Breast epithelium (tissue), 4 donors: ENCODE measurements around the gene GORASP1. TPM values are rescaled to one million over a fixed set of nuclear protein-coding genes. Genes with fewer than 3 reads are reported as not detected.

ENCODE experiments used
- DNase-seq, 2 donors: peaks; one replicate each; pipeline ENCODE4 v3.0.0-alpha.2; 2019; ENCODE audit warnings: low spot score in 2 of 2
- H3K27ac ChIP-seq, 2 donors: fragments of 200-600 bp; sonication (generic) in 1 of 2; one replicate each; pipeline ENCODE4 v1.5.1; 2016 to 2019; ENCODE audit warnings: mild to moderate bottlenecking in 1 of 2
- H3K27me3 ChIP-seq, 2 donors: fragments of 200-600 bp; sonication (generic) in 1 of 2; one replicate each; pipeline versions ENCODE4 v1.5.1 to v1.6.0; 2017 to 2019; ENCODE audit warnings: control low read depth in 1 of 2, mild to moderate bottlenecking in 1 of 2
- H3K36me3 ChIP-seq: fragments of 200-600 bp; one replicate; pipeline ENCODE4 v1.5.1; 2019
- H3K4me1 ChIP-seq, 2 donors: fragments of 200-600 bp; sonication (generic); one replicate each; pipeline ENCODE4 v1.5.1; 2016 to 2019; ENCODE audit warnings: control low read depth in 1 of 2
- H3K4me3 ChIP-seq, 3 donors: fragments of 200-600 bp; sonication (generic); 1 replicate in 2 of 3; 2 replicates in 1 of 3; pipeline ENCODE4 v1.5.1; 2016 to 2019; ENCODE audit warnings: mild to moderate bottlenecking in 3 of 3, moderate library complexity in 2 of 3
- H3K9me3 ChIP-seq, 2 donors: fragments of 200-600 bp; sonication (generic) in 1 of 2; one replicate each; pipeline ENCODE4 v1.5.1; 2016 to 2019; ENCODE audit warnings: control low read depth in 1 of 2
- POLR2A ChIP-seq: fragments of 450-650 bp; IDR thresholded peaks from one replicate; pipeline ENCODE4 v1.6.1; 2016; ENCODE audit warnings: antibody characterized with exemption, mild to moderate bottlenecking, moderate library complexity
- POLR2AphosphoS5 ChIP-seq, 3 donors: sonication (generic); formaldehyde crosslinking; IDR thresholded peaks; one replicate each; pipeline ENCODE4 v1.6.1; 2017; ENCODE audit warnings: antibody characterized with exemption in 3 of 3
- intact Hi-C: fragments of 100-400 bp; cut with DNase I; formaldehyde crosslinking; loops from one replicate; pipeline ENCODE4 v1.15.1; 2023; ENCODE audit warnings: low total_unique reads
- total RNA-seq, 3 donors: library from RNA; depleted of rRNA; stranded (reverse); fragments of >200 nt; gene quantifications; one replicate each; pipeline ENCODE4 v1.1.0, GENCODE V29; 2016
- TF ChIP-seq, protein P1 (sequence below), 3 donors: fragments of 450-650 bp; IDR thresholded peaks; one replicate each; pipeline ENCODE4 v1.5.1; 2016 to 2017; ENCODE audit warnings: antibody characterized with exemption in 3 of 3, mild to moderate bottlenecking in 3 of 3, moderate library complexity in 3 of 3

The GORASP1 gene
- total RNA-seq, 3 donors from 2014 or later: 58.2 to 98.8 (median 77.3) TPM

DNA sequence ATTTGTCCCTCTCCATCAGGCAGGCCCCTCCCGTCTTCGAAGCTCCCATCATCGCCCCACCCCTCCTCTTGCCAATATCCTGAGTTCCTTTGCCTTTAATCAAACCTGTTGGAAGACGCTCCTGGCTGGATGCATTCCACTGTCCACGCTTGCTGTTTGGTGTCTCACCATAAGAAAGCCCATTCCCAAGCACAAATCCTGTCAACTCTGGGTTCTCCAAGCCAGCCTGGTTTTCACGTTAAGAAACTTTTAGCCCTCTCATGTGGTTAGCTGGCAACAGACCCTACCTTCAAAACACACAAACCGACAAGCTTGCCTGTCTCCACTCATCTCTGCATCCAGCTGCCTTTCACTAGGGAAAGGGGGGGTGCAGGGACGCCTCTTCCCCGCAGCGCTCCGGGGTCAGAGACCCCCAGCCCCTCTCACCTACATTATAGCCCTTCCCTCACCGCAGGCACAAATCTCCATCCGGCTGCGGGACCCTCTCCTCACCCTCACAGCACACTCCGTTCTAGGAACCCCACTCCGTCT is 1.1 kb downstream of the GORASP1 start:
- H3K27ac ChIP-seq: peak overlapping the region; percentile 97 to 100
- DNase-seq: no peak
- no peaks in the 10 kb centered on the region for H3K36me3 ChIP-seq
- H3K9me3 ChIP-seq: no peaks in the 10 kb centered on the region
- H3K4me1 ChIP-seq: peaks cover 8 to 38% of the 10 kb centered on the region in 2 donors
- H3K27me3 ChIP-seq: no peaks in the 10 kb centered on the region
- TF ChIP-seq POLR2A (no peak), POLR2AphosphoS5 (IDR thresholded peaks at IDR 0.05) (no peak)
- TF ChIP-seq, protein P1, sequence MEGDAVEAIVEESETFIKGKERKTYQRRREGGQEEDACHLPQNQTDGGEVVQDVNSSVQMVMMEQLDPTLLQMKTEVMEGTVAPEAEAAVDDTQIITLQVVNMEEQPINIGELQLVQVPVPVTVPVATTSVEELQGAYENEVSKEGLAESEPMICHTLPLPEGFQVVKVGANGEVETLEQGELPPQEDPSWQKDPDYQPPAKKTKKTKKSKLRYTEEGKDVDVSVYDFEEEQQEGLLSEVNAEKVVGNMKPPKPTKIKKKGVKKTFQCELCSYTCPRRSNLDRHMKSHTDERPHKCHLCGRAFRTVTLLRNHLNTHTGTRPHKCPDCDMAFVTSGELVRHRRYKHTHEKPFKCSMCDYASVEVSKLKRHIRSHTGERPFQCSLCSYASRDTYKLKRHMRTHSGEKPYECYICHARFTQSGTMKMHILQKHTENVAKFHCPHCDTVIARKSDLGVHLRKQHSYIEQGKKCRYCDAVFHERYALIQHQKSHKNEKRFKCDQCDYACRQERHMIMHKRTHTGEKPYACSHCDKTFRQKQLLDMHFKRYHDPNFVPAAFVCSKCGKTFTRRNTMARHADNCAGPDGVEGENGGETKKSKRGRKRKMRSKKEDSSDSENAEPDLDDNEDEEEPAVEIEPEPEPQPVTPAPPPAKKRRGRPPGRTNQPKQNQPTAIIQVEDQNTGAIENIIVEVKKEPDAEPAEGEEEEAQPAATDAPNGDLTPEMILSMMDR (IDR thresholded peaks at IDR 0.05): no peak
- peak overlapping the region; percentile 80 to 99 (median 82) for H3K4me3 ChIP-seq
- intact Hi-C loops: loop anchor here (10.0 kb wide), 1 partner anchor 188 kb away; no protein-coding TSS in a partner anchor

DNA sequence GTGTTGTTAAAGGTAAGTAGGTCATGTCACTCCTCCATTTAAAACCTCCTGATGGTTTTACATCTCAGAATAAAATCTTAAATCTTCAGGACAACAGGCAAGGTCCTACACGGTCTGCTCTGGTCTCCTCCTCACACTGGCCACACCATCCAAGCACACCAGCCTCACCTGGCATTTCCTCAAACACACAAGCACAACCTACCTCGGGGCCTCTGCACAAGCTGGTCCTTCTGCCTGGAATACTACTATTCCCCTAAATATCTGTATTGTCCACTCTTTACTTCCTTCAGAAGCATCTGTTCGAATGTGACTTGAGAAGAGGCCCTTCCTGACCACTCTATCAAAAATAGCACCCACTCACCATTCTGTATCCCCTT is 1.8 kb downstream of the GORASP1 start:
- peaks cover 8 to 38% of the 10 kb centered on the region in 2 donors for H3K4me1 ChIP-seq
- intact Hi-C loops: loop anchor here (10.0 kb wide), 1 partner anchor 189 kb away; no protein-coding TSS in a partner anchor
- H3K4me3 ChIP-seq: peak overlapping the region; percentile 80 to 99 (median 82)

DNA sequence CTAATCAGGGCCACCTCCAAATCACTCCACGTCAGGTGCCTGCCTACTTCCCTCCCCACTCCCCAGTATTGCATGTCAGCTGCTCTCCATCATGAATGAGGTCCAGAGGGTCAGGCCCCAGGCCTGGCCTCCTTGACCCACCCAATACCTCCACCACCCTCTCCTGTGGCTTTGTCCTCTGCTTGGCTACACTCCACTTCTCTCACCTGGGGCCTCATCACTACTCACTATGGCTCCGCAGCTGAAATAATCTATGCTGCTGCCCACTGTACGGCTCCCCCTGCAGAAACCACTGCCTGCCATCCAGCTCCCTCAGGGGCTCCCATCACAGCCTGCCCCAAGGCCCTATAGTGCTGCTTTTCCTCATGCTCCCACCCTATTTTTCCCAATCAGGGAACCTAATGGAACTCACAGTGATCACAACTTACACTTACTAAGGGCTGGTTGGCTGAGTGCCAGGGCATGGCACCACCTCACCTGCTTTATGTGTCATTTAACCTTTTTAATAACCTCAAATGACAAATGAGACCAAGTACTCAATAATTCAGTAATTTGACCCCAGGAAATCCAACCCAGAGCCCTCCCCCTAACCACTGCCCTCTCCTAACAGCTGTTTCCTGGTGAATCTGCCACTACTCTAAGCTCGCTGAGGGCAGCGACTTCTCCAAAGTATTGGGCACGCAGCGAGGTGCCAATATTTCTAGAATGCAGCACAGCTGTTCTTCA is 2.3 kb downstream of the GORASP1 start:
- Histone ChIP-seq H3K4me1 (peaks cover 8 to 38% of the 10 kb centered on the region in 2 donors), H3K9me3 (no peaks in the 10 kb centered on the region), H3K27ac (peak overlapping the region; percentile 41 to 100), H3K27me3 (no peaks in the 10 kb centered on the region), H3K36me3 (no peaks in the 10 kb centered on the region), H3K4me3 (peak overlapping the region in 1 of 3 donors; percentile 99)
- intact Hi-C loops: loop anchor here (10.0 kb wide), 1 partner anchor 190 kb away; no protein-coding TSS in a partner anchor
- no peak for DNase-seq
- no peak for TF ChIP-seq POLR2A
- TF ChIP-seq, protein P1 (IDR thresholded peaks at IDR 0.05): no peak

More for the DNA sequence above, 1.8 kb downstream of the GORASP1 start:
- DNase-seq: no peak
- H3K27ac ChIP-seq: peak overlapping the region; percentile 41 to 100
- no peaks in the 10 kb centered on the region for H3K9me3 ChIP-seq
- no peaks in the 10 kb centered on the region for H3K36me3 ChIP-seq
- no peak for TF ChIP-seq POLR2A
- TF ChIP-seq POLR2AphosphoS5 (IDR thresholded peaks at IDR 0.05): no peak
- TF ChIP-seq, protein P1 (IDR thresholded peaks at IDR 0.05): no peak
- no peaks in the 10 kb centered on the region for H3K27me3 ChIP-seq

DNA sequence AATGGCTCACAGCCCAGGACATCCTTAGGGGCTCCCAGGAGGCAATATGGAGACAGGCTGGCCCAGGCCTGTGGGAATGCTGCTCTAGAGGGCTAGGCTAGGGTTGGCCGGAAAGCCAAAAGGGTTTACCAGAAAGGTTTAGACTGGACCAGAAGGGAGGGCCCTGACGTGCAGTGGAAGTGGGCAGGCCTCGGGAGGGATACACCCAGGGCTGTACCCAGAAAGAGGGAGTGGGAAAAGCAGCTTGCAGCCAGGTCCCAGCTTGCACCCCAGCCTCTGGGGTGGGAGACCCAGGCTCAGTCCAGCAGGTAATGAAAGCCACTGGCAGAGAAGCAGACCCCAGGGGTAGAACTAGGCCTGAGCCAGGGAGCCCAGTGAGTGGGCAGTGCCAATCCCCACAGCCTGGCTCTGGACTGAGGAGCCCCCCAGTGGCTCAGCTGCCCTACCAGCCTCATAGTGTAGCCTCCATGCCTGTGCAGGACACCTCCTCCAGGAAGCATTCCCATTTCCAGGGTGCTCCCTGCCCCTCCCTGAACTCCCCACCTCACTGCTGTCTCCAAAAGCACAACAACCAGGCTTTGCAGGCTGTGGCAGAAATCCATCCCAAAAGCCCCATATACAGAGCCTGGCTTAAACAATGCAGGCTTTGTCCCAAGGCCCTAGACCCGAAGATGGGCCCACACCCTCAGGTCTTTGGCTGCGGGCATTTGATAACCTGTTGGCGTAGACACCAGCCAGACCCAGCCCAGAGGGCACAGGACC is 3.5 kb downstream of the GORASP1 start:
- intact Hi-C loops: loop anchor here (10.0 kb wide), 1 partner anchor 191 kb away; no protein-coding TSS in a partner anchor
- no peak for TF ChIP-seq POLR2A
- TF ChIP-seq POLR2AphosphoS5 (IDR thresholded peaks at IDR 0.05): no peak
- TF ChIP-seq, protein P1 (IDR thresholded peaks at IDR 0.05): no peak
- DNase-seq: no peak
- H3K4me3 ChIP-seq: peak overlapping the region in 1 of 3 donors; percentile 2
- peaks cover 8 to 38% of the 10 kb centered on the region in 2 donors for H3K4me1 ChIP-seq
- H3K27me3 ChIP-seq: no peaks in the 10 kb centered on the region
- H3K27ac ChIP-seq: peak overlapping the region; percentile 41 to 100
- H3K9me3 ChIP-seq: no peaks in the 10 kb centered on the region
- H3K36me3 ChIP-seq: peaks cover 11% of the 10 kb centered on the region
